Right atrium auricular region (tissue), 2 donors: ENCODE data around the gene RAB6B. TPM values are rescaled to one million over a fixed set of nuclear protein-coding genes. Genes with fewer than 3 reads are reported as not detected.

Experiments used
- DNase-seq: peaks from one replicate; pipeline ENCODE4 v3.0.0-alpha.2; 2019; ENCODE audit warnings: low spot score
- H3K27ac ChIP-seq, 2 donors: fragments of 200-600 bp; sonication (generic); 1 replicate in 1 of 2; 2 replicates in 1 of 2; pipeline ENCODE4 v1.5.1; 2016 to 2019
- H3K27me3 ChIP-seq, 2 donors: fragments of 200-600 bp; sonication (generic); one replicate each; pipeline versions ENCODE4 v1.5.1 to v1.6.0; 2017 to 2019
- H3K36me3 ChIP-seq: fragments of 200-600 bp; sonication (generic); one replicate; pipeline ENCODE4 v1.5.1; 2016
- H3K4me1 ChIP-seq, 2 donors: fragments of 200-600 bp; sonication (generic); one replicate each; pipeline versions ENCODE4 v1.5.1 to v1.6.0; 2017 to 2019
- H3K4me3 ChIP-seq, 2 donors: fragments of 200-600 bp; sonication (generic); 1 replicate in 1 of 2; 2 replicates in 1 of 2; pipeline ENCODE4 v1.5.1; 2017 to 2019; ENCODE audit warnings: mild to moderate bottlenecking in 1 of 2, moderate library complexity in 1 of 2
- H3K9me3 ChIP-seq, 2 donors: fragments of 200-600 bp; sonication (generic); one replicate each; pipeline ENCODE4 v1.5.1; 2019
- CTCF ChIP-seq, 2 donors: fragments of 200-600 bp; sonication (generic); IDR thresholded peaks; one replicate each; pipeline ENCODE4 v1.5.1; 2019; ENCODE audit warnings: antibody characterized with exemption in 2 of 2
- total RNA-seq, 2 donors: library from RNA; depleted of rRNA; stranded (reverse); fragments of >200 nt; gene quantifications; one replicate each; pipeline ENCODE4 v1.1.0, GENCODE V29; 2016

Gene RAB6B
- total RNA-seq, 2 donors from 2014 or later, result 9.5 to 11.5 TPM

- Histone ChIP-seq H3K4me3 (no peak overlapping the region), H3K36me3 (peaks cover 10% of the 10 kb centered on the region), H3K27ac (no peak overlapping the region), H3K9me3 (no peaks in the 10 kb centered on the region), H3K4me1 (peaks cover 0 to 10% of the 10 kb centered on the region in 2 donors), H3K27me3 (no peaks in the 10 kb centered on the region)
- no peak for DNase-seq
- TF ChIP-seq CTCF (IDR thresholded peaks at IDR 0.05), result no peak
Observed at GRCh38 chr3:133833267-133833666, 62.4 kb downstream of the RAB6B start.

- no peak for TF ChIP-seq CTCF (IDR thresholded peaks at IDR 0.05)
- DNase-seq, result no peak
Observed at GRCh38 chr3:133832802-133833144, 62.9 kb downstream of the RAB6B start.

GRCh38 chr3:133831966-133832801, 63.5 kb downstream of the RAB6B start:
- no peak for TF ChIP-seq CTCF (IDR thresholded peaks at IDR 0.05)
- H3K4me1 ChIP-seq, result peaks cover 0 to 10% of the 10 kb centered on the region in 2 donors
- DNase-seq, result no peak
- no peaks in the 10 kb centered on the region for H3K27me3 ChIP-seq
- no peak overlapping the region for H3K4me3 ChIP-seq
- peaks cover 10% of the 10 kb centered on the region for H3K36me3 ChIP-seq
- H3K27ac ChIP-seq, result no peak overlapping the region
- H3K9me3 ChIP-seq, result no peaks in the 10 kb centered on the region

More at GRCh38 chr3:133832802-133833144, 62.9 kb downstream of the RAB6B start:
- Histone ChIP-seq H3K27me3 (no peaks in the 10 kb centered on the region), H3K9me3 (no peaks in the 10 kb centered on the region), H3K27ac (no peak overlapping the region), H3K4me1 (peaks cover 0 to 10% of the 10 kb centered on the region in 2 donors), H3K4me3 (no peak overlapping the region), H3K36me3 (peaks cover 10% of the 10 kb centered on the region)

- Histone ChIP-seq H3K4me3 (no peak overlapping the region), H3K27me3 (no peaks in the 10 kb centered on the region), H3K9me3 (no peaks in the 10 kb centered on the region), H3K36me3 (peaks cover 10% of the 10 kb centered on the region), H3K4me1 (peaks cover 0 to 10% of the 10 kb centered on the region in 2 donors), H3K27ac (peak overlapping the region; percentile 1 to 38)
- no peak for DNase-seq
- no peak for TF ChIP-seq CTCF (IDR thresholded peaks at IDR 0.05)
Observed at GRCh38 chr3:133830071-133830470, 65.6 kb downstream of the RAB6B start.

GRCh38 chr3:133829310-133829707, 66.4 kb downstream of the RAB6B start:
- no peaks in the 10 kb centered on the region for H3K27me3 ChIP-seq
- no peaks in the 10 kb centered on the region for H3K9me3 ChIP-seq
- peak overlapping the region; percentile 1 to 38 for H3K27ac ChIP-seq
- peaks cover 3% of the 10 kb centered on the region for H3K36me3 ChIP-seq
- peaks cover 0 to 10% of the 10 kb centered on the region in 2 donors for H3K4me1 ChIP-seq
- DNase-seq, result no peak
- no peak for TF ChIP-seq CTCF (IDR thresholded peaks at IDR 0.05)
- H3K4me3 ChIP-seq, result no peak overlapping the region
